GM12891 (cell line): ENCODE data around the gene CPM.

ENCODE experiments used
- PAX5 ChIP-seq: IDR thresholded peaks from 2 replicates; pipeline ENCODE4 v1.6.1; 2011; ENCODE audit warnings: low read length, moderate library complexity, mild to moderate bottlenecking; ENCODE audit not compliant: insufficient read depth, severe bottlenecking
- POLR2A ChIP-seq: IDR thresholded peaks from 2 replicates; pipeline ENCODE4 v1.6.1; 2011; ENCODE audit warnings: low read depth, low read length, control low read depth

GRCh38 chr12:68905733-68906132, 27.2 kb downstream of the CPM start:
- no peak for TF ChIP-seq POLR2A
- TF ChIP-seq PAX5, result no peak
